PC-9 (cell line): ENCODE measurements around the gene ALOXE3.

Source experiments
- EZH2 ChIP-seq: fragments of 200-600 bp; sonication (generic); IDR thresholded peaks from 2 replicates; pipeline ENCODE4 v1.8.0; 2017; ENCODE audit warnings: antibody characterized with exemption, low read depth
- TF ChIP-seq, protein P1 (sequence below): fragments of 200-600 bp; sonication (generic); conservative IDR thresholded peaks from 2 replicates; pipeline ENCODE4 v1.6.1; 2017; ENCODE audit warnings: mixed run types, antibody characterized with exemption, mild to moderate bottlenecking, moderate library complexity

DNA sequence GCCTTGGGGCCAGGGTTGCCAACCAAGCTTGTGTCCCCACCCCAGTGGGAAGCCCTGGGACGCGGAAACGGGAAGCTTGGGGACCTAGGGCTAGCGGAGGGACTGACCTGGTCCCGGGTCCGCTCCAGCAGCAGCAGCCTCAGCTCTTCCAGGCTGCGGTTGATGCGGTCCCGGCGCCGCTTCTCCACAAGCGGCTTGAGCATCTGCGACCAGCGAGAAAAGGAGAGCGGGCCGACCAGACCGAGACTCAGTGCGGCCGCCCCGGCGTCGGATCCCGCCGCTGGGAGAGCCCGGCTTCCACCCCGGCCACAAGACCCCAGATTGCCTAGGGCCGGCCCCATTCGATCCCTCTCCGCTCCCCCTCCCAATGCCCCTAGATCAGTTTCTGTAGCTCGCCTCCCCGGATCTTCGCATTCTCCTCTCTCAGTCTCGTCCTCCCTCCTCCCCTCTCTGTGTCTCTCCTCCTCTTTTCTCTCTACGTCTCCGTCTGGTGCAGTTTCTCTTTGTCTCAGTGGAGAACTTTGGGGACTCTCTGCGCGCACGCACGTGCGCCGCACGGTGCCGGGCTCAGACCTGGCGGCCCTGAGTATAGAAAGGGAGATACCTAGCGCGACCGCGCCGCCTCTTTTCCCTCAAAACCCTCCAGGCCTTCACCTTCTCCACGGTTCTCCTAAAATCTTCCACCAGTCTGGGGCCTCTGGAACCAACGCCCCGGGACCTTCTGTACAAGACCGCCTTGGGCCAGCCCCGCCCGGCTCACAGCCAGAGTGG lies 4.8 kb upstream of the ALOXE3 start:
- TF ChIP-seq, protein P1, sequence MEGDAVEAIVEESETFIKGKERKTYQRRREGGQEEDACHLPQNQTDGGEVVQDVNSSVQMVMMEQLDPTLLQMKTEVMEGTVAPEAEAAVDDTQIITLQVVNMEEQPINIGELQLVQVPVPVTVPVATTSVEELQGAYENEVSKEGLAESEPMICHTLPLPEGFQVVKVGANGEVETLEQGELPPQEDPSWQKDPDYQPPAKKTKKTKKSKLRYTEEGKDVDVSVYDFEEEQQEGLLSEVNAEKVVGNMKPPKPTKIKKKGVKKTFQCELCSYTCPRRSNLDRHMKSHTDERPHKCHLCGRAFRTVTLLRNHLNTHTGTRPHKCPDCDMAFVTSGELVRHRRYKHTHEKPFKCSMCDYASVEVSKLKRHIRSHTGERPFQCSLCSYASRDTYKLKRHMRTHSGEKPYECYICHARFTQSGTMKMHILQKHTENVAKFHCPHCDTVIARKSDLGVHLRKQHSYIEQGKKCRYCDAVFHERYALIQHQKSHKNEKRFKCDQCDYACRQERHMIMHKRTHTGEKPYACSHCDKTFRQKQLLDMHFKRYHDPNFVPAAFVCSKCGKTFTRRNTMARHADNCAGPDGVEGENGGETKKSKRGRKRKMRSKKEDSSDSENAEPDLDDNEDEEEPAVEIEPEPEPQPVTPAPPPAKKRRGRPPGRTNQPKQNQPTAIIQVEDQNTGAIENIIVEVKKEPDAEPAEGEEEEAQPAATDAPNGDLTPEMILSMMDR = no peak
- TF ChIP-seq EZH2 = no peak
